Measurements from ENCODE around the gene ABCB6.

ABCB6 gene

DNA sequence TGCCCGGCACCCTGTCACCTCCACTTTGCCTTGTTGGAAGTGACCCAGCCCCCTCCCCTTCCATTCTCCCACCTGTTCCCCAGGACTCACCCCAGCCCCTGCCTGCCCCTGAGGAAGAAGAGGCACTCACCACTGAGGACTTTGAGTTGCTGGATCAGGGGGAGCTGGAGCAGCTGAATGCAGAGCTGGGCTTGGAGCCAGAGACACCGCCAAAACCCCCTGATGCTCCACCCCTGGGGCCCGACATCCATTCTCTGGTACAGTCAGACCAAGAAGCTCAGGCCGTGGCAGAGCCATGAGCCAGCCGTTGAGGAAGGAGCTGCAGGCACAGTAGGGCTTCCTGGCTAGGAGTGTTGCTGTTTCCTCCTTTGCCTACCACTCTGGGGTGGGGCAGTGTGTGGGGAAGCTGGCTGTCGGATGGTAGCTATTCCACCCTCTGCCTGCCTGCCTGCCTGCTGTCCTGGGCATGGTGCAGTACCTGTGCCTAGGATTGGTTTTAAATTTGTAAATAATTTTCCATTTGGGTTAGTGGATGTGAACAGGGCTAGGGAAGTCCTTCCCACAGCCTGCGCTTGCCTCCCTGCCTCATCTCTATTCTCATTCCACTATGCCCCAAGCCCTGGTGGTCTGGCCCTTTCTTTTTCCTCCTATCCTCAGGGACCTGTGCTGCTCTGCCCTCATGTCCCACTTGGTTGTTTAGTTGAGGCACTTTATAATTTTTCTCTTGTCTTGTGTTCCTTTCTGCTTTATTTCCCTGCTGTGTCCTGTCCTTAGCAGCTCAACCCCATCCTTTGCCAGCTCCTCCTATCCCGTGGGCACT, 36.2 kb downstream of the ABCB6 start:
- DNase-seq: no peak

DNA sequence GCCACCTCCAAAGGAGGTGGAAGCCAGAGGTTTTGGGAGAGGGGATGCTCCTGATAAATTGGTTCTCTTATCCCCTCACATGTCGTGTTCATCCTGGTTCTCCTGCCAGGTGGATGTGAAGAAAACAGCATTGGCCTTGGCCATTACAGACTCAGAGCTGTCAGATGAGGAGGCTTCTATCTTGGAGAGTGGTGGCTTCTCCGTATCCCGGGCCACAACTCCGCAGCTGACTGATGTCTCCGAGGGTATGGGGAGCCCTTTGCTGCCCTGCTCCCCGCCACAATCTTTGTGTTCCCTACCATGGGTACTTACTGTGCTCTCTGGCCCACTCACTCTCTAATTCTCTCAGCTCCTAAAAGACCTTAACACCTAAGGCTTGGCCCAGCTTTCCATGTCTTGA, 37.2 kb downstream of the ABCB6 start:
- no peak for DNase-seq

GRCh38 chr2:219180961-219181360, 37.8 kb downstream of the ABCB6 start:
- no peak for DNase-seq

- no peak for DNase-seq
Measured at GRCh38 chr2:219179601-219180465, 38.9 kb downstream of the ABCB6 start.

DNA sequence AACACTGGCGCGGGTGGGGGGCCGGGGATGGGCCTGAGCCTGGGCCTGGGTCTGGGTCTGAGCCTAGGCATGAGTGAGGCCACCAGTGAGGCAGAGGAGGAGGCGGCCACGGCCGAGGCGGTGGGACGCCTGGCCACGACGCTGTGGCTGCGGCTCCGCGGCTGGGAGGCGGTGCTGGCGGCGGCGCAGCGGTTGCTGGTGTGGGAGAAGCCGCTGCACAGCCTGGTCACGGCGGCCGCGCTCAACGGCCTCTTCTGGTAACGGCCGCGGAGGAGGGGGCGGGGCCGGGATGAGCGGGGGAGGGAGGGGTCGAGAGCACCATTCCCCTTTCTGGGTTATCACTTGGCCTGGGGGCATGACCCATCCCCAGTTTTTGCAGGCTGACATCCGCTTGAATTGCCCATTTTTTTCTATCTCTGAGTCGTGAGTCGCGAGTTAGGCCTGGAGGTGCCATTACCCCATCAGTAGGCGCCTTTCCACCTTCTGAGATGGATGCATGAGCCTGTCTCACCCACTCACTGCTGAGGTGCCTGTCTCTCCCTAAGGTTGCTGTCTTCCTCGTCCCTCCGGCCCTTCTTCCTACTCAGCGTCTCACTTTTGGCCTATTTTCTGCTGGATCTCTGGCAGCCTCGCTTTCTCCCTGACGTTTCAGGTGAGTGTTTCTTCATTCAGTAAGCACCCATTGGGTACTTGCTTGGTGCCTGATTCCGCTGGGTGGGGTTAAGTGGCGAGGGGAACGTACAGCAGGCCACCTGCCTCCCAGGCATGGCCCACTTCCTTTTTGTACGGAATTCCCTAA, 40.2 kb downstream of the ABCB6 start:
- no peak for DNase-seq

DNA sequence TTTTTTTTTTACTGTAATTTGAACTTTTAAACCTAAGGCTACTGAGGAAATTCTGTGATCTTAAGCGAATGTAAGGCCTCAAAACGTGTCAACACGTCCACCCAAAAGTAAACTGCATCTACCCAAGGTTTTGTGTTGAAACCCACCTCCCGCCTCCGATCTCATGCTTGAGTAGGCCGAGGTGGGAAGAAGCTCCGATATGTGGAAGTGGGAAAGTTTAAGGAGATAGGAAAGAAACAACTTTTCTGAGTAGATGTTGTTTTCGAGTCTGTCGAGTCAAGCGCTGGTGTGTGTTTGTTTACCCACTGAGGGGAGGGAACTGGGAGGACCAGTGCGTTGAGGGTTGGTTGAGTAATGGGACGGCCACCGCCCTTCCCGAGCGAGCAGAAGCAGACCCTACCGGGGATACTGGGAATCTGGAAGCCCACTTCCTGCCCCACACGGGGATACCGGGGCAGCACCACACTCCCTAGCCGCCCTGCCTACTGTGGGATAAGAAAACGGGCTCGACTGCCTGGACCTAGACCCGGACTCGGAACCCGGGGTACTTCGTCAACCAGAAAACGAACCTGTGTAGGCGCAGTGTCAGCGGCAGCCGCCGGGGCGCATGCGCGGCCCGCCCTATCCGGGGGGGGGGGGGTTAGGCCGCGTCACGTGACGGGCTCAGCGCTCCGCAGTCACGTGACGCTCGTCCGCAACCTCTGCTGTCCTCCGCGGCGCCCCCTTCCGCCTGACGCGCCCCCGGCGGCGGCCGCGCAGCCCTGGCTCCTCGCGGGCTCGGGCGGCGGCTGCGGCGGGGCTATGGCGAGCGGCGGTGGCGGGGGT, 41.0 kb downstream of the ABCB6 start, which contains the start of gene RETREG2:
Gene RETREG2, plus strand, starts transcription at position 724 of the 825 bp plus-strand sequence. Its CDS starts 78 bp downstream, at position 802.
- DNase-seq: peak; percentile 92

- peak; percentile 89 for DNase-seq
Measured at GRCh38 chr2:219176818-219177551, 41.8 kb downstream of the ABCB6 start, which contains the start of gene CNPPD1. Gene CNPPD1, minus strand, starts transcription at chr2:219176925. Its CDS starts 97 bp downstream, at chr2:219176828.

GRCh38 chr2:219175928-219176817, 42.6 kb downstream of the ABCB6 start:
- DNase-seq: peak; percentile 69

GRCh38 chr2:219175486-219175885, 43.3 kb downstream of the ABCB6 start:
- no peak for DNase-seq

- no peak for DNase-seq
Measured at GRCh38 chr2:219174801-219175200, 44.0 kb downstream of the ABCB6 start.

GRCh38 chr2:219174146-219174545, 44.6 kb downstream of the ABCB6 start:
- DNase-seq: no peak

DNA sequence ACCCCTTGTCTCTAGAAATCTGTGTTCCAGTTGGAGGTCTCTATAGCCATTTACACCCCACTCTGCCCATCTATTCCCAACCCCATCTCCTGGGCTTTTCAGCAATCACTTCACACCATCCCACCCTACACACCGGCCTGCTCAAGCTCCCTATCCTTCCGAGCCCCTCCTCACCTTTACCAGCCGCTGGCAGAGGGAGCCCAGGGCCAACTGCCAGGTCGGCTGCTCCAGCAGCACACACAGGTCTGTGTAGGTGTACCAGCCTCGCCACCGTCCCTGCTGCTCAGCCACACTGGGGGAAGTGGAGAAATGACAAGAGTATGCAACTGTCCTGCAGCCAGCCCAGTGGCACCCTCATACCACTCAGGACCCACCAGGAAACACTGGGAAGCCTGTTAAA, 45.6 kb downstream of the ABCB6 start:
- DNase-seq: no peak

- DNase-seq: no peak
Measured at GRCh38 chr2:219172231-219173154, 46.3 kb downstream of the ABCB6 start.

GRCh38 chr2:219171231-219171651, 47.5 kb downstream of the ABCB6 start:
- DNase-seq: no peak

- no peak for DNase-seq
Measured at GRCh38 chr2:219169930-219170654, 48.7 kb downstream of the ABCB6 start, which contains the start of gene SLC23A3. Gene SLC23A3, minus strand, starts transcription at chr2:219170029. Its CDS starts 45 bp downstream, at chr2:219169984.

- DNase-seq: no peak
Measured at GRCh38 chr2:219168932-219169331, 49.8 kb downstream of the ABCB6 start.

- DNase-seq: no peak
Measured at GRCh38 chr2:219168526-219168925, 50.2 kb downstream of the ABCB6 start.

DNA sequence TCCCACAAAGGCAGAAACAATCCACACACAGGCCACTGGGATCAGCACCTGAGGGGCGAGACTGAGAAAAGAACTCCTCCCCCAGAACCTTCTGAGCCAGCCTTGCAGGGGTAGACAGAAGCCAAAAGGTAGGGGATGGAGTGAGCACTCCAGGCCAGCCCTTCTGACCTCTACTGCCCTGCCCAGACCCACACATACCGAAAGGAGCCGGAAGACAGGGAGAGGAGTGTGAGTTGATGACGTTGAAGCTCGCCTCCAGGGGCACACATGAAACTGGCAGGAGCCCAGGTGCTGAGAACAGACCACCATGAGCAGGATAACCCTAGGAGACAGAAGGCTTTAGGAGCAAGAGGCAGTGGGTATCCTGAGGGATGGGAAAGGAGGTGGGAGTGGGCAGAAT, 50.8 kb downstream of the ABCB6 start:
- DNase-seq: no peak
